ENCODE data around the gene C2orf69. TPM values are rescaled to one million over a fixed set of nuclear protein-coding genes. Genes with fewer than 3 reads are reported as not detected.

Gene C2orf69
- total RNA-seq, 8 experiments from 2014 or later = 8.3 to 17.8 (median 11.7) TPM

DNA sequence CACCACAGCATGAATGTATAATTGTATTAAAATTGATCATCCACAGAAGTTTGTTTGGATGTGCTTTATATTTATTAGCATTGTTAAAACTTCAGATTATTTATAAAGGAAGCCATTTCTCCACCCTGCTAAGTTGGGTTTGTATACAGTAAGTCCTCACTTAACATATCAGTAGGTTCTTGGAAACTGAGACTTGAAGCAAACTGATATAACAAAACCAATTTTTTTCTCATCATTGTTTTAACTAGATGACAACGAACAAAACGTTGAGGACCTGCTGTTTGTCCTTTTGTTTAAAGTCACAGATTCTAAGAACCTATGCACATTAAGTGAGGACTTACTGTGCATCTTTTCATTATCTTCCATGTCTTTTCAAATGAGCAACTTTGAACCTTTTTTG is 17.1 kb downstream of the C2orf69 start:
- in situ Hi-C loops (cut with MboI; ENCODE audit: low pct_unique_long_range_greater_than_20kb in 2 of 9, low sequenced_read_pairs in 9 of 9, unreplicated experiment in 9 of 9) = no loop called here
- ATAC-seq (replicated peaks in 6 of 8) = no peak
- 0 to 57% (median 21%) methylated on average over 2 of the region's 2 CpGs; no CpG with 5 or more reads in 3 of the 10 experiments for WGBS, 10 experiments
- Histone ChIP-seq H3K4me1 (replicated peaks in 1 of 2) (no peaks in the 10 kb centered on the region), H3K27ac (no peak overlapping the region), H3K4me3 (no peak overlapping the region)

DNA sequence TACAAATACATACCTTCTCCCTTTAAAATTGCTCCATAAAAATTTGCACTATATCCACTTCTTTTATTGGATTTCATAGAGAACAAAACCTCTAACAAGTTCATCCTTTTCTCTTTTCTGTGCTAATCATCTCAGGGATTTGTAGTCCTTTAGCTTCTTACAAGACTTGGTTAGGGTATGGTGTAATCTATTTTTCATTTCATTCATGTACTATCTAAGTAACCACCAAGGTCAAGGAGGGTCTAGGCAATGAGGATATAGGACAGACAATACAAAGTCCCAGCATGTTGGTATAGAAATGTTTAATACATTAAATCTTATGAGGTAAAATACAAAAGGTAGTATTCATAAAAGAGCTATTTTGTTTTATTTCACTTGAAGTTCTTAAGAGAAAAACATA is 17.5 kb downstream of the C2orf69 start:
- H3K4me1 ChIP-seq (replicated peaks in 1 of 2) = no peaks in the 10 kb centered on the region

DNA sequence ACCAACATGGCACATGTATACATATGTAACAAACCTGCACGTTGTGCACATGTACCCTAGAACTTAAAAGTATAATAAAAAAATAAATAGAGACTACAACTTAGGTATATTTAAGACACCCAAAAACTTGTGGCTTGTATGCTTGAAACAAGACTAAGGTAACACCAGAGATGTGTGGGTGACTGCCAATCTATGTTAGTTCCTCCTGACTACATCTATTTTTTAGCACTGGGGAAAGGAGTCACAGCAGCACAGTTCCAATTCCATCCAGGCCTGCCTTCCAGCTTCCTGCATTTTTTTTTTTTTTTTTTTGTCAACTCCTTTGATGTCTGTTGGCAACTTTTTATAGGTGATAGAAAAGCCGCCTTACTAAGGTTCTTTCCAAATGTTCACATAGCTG is 18.2 kb downstream of the C2orf69 start:
- 70 to 100% (median 100%) methylated on average over 1 to 2 of the region's 2 CpGs; no CpG with 5 or more reads in 1 of the 10 experiments for WGBS, 10 experiments
- in situ Hi-C loops (cut with MboI; ENCODE audit: low pct_unique_long_range_greater_than_20kb in 2 of 9, low sequenced_read_pairs in 9 of 9, unreplicated experiment in 9 of 9) = no loop called here
- H3K4me1 ChIP-seq (replicated peaks in 1 of 2) = no peaks in the 10 kb centered on the region
- no peak overlapping the region for H3K4me3 ChIP-seq
- no peak for ATAC-seq (replicated peaks in 6 of 8)
- H3K27ac ChIP-seq = no peak overlapping the region

More for the DNA sequence above, 17.5 kb downstream of the C2orf69 start:
- H3K4me3 ChIP-seq = no peak overlapping the region
- no peak for ATAC-seq (replicated peaks in 6 of 8)
- no peak overlapping the region for H3K27ac ChIP-seq
- in situ Hi-C loops (cut with MboI; ENCODE audit: low pct_unique_long_range_greater_than_20kb in 2 of 9, low sequenced_read_pairs in 9 of 9, unreplicated experiment in 9 of 9) = no loop called here

DNA sequence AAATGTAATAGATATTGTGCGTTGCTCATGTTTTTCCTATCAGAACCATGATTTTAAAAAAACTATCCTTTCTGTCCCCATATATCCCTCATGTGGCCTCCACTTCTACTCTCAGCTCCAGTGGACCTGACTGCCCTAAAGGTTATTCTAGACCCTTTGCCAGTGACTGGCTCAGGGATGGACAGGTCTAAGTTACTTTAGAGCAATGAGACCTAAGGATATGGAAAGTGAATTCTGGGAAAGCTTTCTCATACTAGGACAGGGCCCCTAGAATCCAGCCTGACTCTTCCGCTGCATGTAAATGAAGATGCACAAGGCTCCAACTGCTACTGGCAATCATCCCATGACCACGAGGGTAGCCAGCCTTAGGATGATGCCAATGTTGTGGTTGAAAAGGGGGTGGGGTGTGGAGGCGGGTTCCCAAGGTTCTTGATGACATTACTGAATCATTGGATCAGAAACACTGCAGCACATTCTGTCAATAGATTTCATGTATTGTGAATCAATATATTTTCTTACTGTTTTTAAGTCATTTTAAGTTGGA is 21.3 kb downstream of the C2orf69 start:
- in situ Hi-C loops (cut with MboI; ENCODE audit: low pct_unique_long_range_greater_than_20kb in 2 of 9, low sequenced_read_pairs in 9 of 9, unreplicated experiment in 9 of 9) = no loop called here
- ATAC-seq (replicated peaks in 6 of 8) = peak in 2 of 8 experiments; percentile 38 to 46
- Histone ChIP-seq H3K27ac (no peak overlapping the region), H3K4me3 (no peak overlapping the region), H3K4me1 (replicated peaks in 1 of 2) (no peaks in the 10 kb centered on the region)
- WGBS, 10 experiments = 50 to 100% (median 86%) methylated on average over 1 to 4 of the region's 4 CpGs; no CpG with 5 or more reads in 3 of the 10 experiments

DNA sequence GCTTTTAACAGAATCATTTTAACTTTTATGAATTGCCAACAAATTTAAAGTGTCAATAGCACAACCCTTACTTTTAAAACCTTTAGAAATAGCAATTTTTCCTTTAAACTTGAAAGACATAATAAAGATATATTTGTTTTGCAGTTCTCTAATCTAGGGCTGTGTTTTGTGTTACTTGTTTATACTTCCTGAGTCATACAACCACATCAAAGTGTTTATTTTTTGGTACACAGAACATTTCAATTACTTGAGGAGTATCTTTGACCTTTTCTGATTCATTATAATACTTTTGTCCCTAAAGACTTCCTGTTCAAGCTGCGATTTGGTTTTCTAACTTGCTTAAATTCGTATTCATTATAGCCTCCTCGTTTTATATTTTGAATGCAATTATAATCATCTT is 22.4 kb downstream of the C2orf69 start:
- Histone ChIP-seq H3K27ac (no peak overlapping the region), H3K4me1 (replicated peaks in 1 of 2) (no peaks in the 10 kb centered on the region), H3K4me3 (no peak overlapping the region)
- WGBS, 10 experiments = 34 to 96% (median 92%) methylated on average over 3 of the region's 3 CpGs
- no peak for ATAC-seq (replicated peaks in 6 of 8)
- in situ Hi-C loops (cut with MboI; ENCODE audit: low pct_unique_long_range_greater_than_20kb in 2 of 9, low sequenced_read_pairs in 9 of 9, unreplicated experiment in 9 of 9) = no loop called here

DNA sequence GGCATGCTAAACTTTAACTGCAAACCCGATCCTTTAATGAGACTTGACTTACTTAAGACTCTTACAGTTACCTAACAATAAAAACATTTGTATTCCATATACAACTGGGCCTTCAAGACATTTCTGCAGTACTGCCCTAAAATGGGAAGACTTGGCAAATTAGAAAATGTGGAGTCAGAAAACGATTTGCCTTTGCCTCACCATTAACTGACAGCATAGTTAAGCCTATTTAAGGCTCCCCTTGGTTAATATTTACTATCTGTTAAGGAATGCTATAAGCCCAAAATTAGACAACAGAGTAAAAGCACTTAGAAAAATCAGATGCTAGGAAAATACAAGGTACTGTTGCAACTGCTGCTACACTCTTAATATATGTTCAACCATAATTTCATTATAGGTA is 25.5 kb downstream of the C2orf69 start:
- no peak for ATAC-seq (replicated peaks in 6 of 8)
- no peaks in the 10 kb centered on the region for H3K4me1 ChIP-seq (replicated peaks in 1 of 2)
- in situ Hi-C loops (cut with MboI; ENCODE audit: low pct_unique_long_range_greater_than_20kb in 2 of 9, low sequenced_read_pairs in 9 of 9, unreplicated experiment in 9 of 9) = no loop called here
- H3K27ac ChIP-seq = no peak overlapping the region
- H3K4me3 ChIP-seq = no peak overlapping the region
- 36 to 93% (median 71%) methylated on average over 1 to 2 of the region's 2 CpGs; no CpG with 5 or more reads in 1 of the 10 experiments for WGBS, 10 experiments

GRCh38 chr2:199940373-199940772 is 29.3 kb downstream of the C2orf69 start:
- 44 to 100% (median 88%) methylated on average over 1 to 2 of the region's 2 CpGs; no CpG with 5 or more reads in 2 of the 10 experiments for WGBS, 10 experiments
- peak in 3 of 8 experiments; percentile 61 to 85 (median 69) for ATAC-seq (replicated peaks in 6 of 8)
- Histone ChIP-seq H3K27ac (no peak overlapping the region), H3K4me1 (replicated peaks in 1 of 2) (no peaks in the 10 kb centered on the region), H3K4me3 (no peak overlapping the region)
- in situ Hi-C loops (cut with MboI; ENCODE audit: low pct_unique_long_range_greater_than_20kb in 2 of 9, low sequenced_read_pairs in 9 of 9, unreplicated experiment in 9 of 9) = no loop called here

DNA sequence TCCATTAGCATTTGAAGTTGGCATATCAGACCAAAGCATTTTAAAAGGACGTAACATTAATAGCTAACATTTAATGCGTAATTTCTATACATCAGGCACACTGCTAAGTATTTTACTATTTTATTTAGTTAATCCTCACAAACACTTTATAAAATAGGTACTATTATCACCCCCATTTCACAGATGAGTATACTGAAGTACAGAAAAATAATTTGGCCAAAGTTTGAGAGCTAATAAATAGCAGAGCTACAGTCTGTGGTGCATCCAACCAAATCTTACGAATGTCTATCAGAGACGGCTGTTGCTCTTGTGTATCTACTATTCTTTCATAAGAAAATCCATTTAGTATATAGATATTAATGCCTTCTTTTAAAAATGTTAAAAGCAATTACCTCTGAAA is 32.3 kb downstream of the C2orf69 start:
- in situ Hi-C loops (cut with MboI; ENCODE audit: low pct_unique_long_range_greater_than_20kb in 2 of 9, low sequenced_read_pairs in 9 of 9, unreplicated experiment in 9 of 9) = no loop called here
- WGBS, 10 experiments = 90 to 100% (median 96%) methylated on average over 2 to 4 of the region's 4 CpGs; no CpG with 5 or more reads in 2 of the 10 experiments

GRCh38 chr2:199946196-199946595 is 35.1 kb downstream of the C2orf69 start:
- Histone ChIP-seq H3K27ac (no peak overlapping the region), H3K4me3 (no peak overlapping the region), H3K4me1 (replicated peaks in 1 of 2) (no peaks in the 10 kb centered on the region)
- no peak for ATAC-seq (replicated peaks in 6 of 8)
- whole genome bisulfite sequencing, 10 experiments = 70 to 100% (median 100%) methylated on average over 1 of the region's 1 CpG; no CpG with 5 or more reads in 3 of the 10 experiments
- in situ Hi-C loops (cut with MboI; ENCODE audit: low pct_unique_long_range_greater_than_20kb in 2 of 9, low sequenced_read_pairs in 9 of 9, unreplicated experiment in 9 of 9) = no loop called here

More for the DNA sequence above, 32.3 kb downstream of the C2orf69 start:
- Histone ChIP-seq H3K27ac (no peak overlapping the region), H3K4me1 (replicated peaks in 1 of 2) (no peaks in the 10 kb centered on the region), H3K4me3 (no peak overlapping the region)
- no peak for ATAC-seq (replicated peaks in 6 of 8)

DNA sequence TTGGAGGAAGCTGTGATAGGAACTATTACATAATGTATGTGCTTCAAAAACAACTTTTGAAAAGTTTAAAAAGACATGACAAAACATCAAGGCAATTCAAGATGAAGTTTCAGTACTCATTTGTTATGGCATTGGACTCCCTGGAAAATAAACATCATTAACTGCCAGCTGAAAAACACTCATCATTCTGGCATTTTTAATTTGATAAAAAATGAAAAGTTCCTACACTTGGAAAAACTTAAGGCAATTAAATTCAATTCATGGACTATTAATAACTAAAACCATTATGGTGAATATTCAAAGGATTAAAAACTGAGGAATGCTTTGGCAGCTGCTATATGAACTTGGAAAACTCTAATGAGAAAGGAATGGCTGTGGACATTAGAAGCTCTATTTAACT is 35.7 kb downstream of the C2orf69 start:
- H3K27ac ChIP-seq = no peak overlapping the region
- in situ Hi-C loops (cut with MboI; ENCODE audit: low pct_unique_long_range_greater_than_20kb in 2 of 9, low sequenced_read_pairs in 9 of 9, unreplicated experiment in 9 of 9) = no loop called here
- no peak overlapping the region for H3K4me3 ChIP-seq
- ATAC-seq (replicated peaks in 6 of 8) = peak in 1 of 8 experiments; percentile 53
- H3K4me1 ChIP-seq (replicated peaks in 1 of 2) = no peaks in the 10 kb centered on the region

DNA sequence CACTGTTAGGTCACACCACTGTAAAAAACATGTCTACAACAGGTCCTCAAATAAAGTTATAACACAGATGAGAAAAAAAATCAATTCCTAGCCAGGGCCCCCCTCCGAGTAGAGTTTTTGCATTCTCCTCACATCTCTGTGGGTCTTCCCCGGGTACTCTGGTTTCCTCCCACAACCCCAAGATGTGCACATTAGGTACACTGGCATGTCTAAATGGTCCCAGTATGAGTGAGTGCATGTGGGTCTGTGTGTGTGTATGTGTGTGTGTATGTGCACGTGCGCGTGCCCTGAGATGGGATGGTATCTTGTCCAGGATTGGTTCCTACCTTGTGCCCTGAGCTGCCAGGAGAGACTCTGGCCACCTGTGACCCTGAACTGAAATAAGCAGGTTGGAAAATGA is 39.3 kb downstream of the C2orf69 start:
- Histone ChIP-seq H3K27ac (no peak overlapping the region), H3K4me3 (no peak overlapping the region), H3K4me1 (replicated peaks in 1 of 2) (peaks cover 7 to 9% of the 10 kb centered on the region in 2 donors)
- WGBS, 10 experiments = 96 to 100% (median 100%) methylated on average over 1 to 4 of the region's 5 CpGs; no CpG with 5 or more reads in 7 of the 10 experiments
- no peak for ATAC-seq (replicated peaks in 6 of 8)
- in situ Hi-C loops (cut with MboI; ENCODE audit: low pct_unique_long_range_greater_than_20kb in 2 of 9, low sequenced_read_pairs in 9 of 9, unreplicated experiment in 9 of 9) = no loop called here

GRCh38 chr2:199951023-199951422 is 39.9 kb downstream of the C2orf69 start:
- ATAC-seq (replicated peaks in 6 of 8) = no peak
- Histone ChIP-seq H3K27ac (no peak overlapping the region), H3K4me1 (replicated peaks in 1 of 2) (peaks cover 7 to 9% of the 10 kb centered on the region in 2 donors), H3K4me3 (no peak overlapping the region)
- in situ Hi-C loops (cut with MboI; ENCODE audit: low pct_unique_long_range_greater_than_20kb in 2 of 9, low sequenced_read_pairs in 9 of 9, unreplicated experiment in 9 of 9) = no loop called here
- 40 to 100% (median 60%) methylated on average over 1 of the region's 1 CpG; no CpG with 5 or more reads in 1 of the 10 experiments for WGBS, 10 experiments

- peak overlapping the region; percentile 77 to 98 (median 92) for H3K4me3 ChIP-seq
- peaks cover 16 to 19% of the 10 kb centered on the region in 2 donors for H3K4me1 ChIP-seq (replicated peaks in 1 of 2)
- H3K27ac ChIP-seq = peak overlapping the region; percentile 79 to 95
- in situ Hi-C loops (cut with MboI; ENCODE audit: low pct_unique_long_range_greater_than_20kb in 2 of 9, low sequenced_read_pairs in 9 of 9, unreplicated experiment in 9 of 9) = no loop called here
- WGBS, 10 experiments = 0 to 3% (median 0%) methylated on average over 2 to 8 of the region's 13 CpGs
- ATAC-seq (replicated peaks in 6 of 8) = peak; percentile 30 to 70 (median 44)
These were observed 43.9 kb downstream of the C2orf69 start for GRCh38 chr2:199955007-199955338.

- peak; percentile 90 to 97 (median 95) for ATAC-seq (replicated peaks in 6 of 8)
- H3K27ac ChIP-seq = peak within 1 kb of the TSS; percentile 79 to 95
- peak within 1 kb of the TSS; percentile 77 to 98 (median 92) for H3K4me3 ChIP-seq
- in situ Hi-C loops (cut with MboI; ENCODE audit: low pct_unique_long_range_greater_than_20kb in 2 of 9, low sequenced_read_pairs in 9 of 9, unreplicated experiment in 9 of 9) = no loop called here
- 0 to 5% (median 0%) methylated on average over 3 to 21 of the region's 64 CpGs; no CpG with 5 or more reads in 3 of the 10 experiments for WGBS, 10 experiments
- peaks cover 16 to 19% of the 10 kb centered on the region in 2 donors for H3K4me1 ChIP-seq (replicated peaks in 1 of 2)
These were observed 44.4 kb downstream of the C2orf69 start, which contains the start of the genes MAIP1 and TYW5 for GRCh38 chr2:199955339-199956061. Gene MAIP1 (plus strand): TSS chr2:199955582. CDS start chr2:199955799, 217 bp downstream. Gene TYW5 (minus strand): TSS chr2:199955491. CDS start chr2:199955470, 21 bp downstream.
